CD4-positive, alpha-beta T cell treated with Interleukin-1 beta for 1 hour (primary cell): ENCODE measurements around the gene EML1.
"Not testable (repeated sequence)": the region's sequence is repeated elsewhere in the genome, so short reads cannot be mapped to it uniquely, and the experiment has no call there.

Source experiments
- DNase-seq, 2 donors: peaks; one replicate each; pipeline ENCODE4 v3.0.0-alpha.2; 2020 to 2022

EML1 gene

DNA sequence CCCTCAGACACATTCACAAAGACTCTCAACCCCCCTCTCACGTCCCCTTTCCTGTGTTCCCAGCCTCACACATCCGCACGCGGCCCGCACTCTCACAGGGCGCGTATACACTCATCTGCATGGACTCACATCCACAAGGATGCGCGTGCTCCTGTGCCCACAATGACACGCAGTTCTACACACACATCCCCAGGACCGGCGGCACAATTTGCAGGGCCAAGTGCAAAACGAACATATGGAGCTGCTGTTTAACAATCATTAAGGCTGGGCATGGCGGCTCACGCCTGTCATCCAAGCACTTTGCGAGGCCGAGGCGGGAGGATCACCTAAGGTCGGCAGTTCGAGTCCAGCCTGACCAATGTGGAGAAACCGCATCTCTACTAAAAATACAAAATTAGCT, 36.4 kb upstream of the EML1 start:
- DNase-seq: no peak

GRCh38 chr14:99757331-99758070, 35.7 kb upstream of the EML1 start:
- DNase-seq: no peak

DNA sequence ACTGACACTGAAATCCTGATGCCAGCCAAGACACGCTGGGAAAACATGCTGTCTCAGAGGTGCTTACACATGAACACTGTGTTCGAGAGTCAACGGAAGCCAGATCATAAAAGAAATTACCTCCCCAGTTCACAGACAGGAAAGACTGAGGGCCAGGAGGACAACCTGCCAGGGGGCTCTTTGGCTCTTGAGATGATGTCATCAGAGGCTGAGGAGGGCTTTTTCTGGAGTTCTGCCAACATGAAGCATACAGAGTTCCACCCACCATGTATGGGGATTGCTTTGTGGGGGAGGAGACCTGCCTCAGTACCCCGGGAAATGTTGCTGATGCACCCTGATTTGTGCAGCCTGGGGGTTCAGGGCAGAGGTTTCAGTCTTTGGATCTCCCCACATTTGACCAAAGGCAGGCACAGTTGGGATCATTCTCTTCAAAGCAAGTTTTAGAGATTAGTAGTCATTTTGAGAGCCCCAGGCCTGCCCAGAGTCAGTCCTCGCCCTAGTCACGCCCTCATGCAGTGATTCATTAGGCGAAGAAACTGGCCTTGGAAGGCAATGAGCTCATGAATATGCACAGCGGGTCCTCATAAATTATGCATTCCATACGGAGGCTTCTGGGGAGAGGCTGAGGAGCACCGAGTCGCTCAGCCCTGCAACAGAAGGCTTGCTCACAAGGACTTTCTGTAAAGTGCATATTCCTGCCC, 34.9 kb upstream of the EML1 start:
- DNase-seq: no peak

DNA sequence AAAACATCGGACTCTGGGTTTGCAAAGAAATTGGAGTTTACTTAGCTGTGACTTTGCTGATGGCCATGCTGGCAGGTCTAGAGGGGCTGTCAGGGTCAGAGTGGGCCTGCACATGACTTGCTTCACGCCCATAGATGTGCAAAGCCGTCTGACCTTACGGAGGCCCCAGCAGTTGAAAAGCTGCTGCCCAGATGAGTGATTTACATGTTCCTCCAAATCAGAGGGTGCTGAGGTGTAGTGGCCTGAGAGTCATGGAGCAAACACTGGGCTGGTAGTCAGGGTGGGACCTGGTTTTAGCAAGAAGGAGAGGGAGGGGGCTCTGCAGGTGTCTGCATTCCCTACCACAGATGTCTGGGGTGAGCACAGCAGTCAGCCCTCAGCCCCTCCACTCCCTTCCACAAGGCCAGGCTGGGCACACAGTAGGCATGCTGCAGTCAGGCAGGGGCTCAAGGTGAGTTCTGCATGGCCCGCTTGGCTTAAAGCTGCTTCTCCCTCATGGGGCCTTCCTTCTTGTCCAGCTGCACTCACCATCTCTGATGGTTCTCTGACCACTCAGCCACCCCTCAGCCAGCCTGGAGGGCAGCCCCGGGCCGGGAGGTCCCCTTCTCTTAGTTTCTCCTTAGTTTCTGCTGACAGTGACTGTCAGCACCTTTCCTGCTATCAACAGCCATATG, 34.2 kb upstream of the EML1 start:
- DNase-seq: no peak

- no peak for DNase-seq
Observed at GRCh38 chr14:99759546-99759925, 33.7 kb upstream of the EML1 start.

DNA sequence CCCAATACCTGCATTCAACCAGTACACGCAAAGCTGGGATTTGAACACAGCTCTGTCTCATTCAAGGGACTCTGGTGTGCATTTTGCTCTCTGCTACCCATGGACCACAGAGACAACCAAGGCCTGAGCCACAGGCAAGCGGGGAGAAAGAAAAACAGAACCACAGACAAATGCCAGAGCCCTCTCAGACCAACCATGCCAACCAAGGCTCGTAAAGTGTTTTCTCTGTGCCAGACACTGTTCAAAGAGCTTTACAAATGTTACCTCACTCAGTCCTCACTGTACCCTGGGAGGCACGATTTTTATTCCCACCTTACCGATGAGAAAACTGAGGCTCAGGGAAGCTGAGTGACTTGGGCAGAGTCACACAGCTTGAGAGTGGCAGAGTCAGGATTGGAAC, 32.4 kb upstream of the EML1 start:
- DNase-seq: no peak

GRCh38 chr14:99762911-99763310, 30.3 kb upstream of the EML1 start:
- not testable (repeated sequence) for DNase-seq

- no peak for DNase-seq
Observed at GRCh38 chr14:99763527-99764221, 29.5 kb upstream of the EML1 start.

GRCh38 chr14:99764222-99764706, 28.9 kb upstream of the EML1 start:
- DNase-seq: no peak

GRCh38 chr14:99768381-99768780, 24.8 kb upstream of the EML1 start:
- no peak for DNase-seq

DNA sequence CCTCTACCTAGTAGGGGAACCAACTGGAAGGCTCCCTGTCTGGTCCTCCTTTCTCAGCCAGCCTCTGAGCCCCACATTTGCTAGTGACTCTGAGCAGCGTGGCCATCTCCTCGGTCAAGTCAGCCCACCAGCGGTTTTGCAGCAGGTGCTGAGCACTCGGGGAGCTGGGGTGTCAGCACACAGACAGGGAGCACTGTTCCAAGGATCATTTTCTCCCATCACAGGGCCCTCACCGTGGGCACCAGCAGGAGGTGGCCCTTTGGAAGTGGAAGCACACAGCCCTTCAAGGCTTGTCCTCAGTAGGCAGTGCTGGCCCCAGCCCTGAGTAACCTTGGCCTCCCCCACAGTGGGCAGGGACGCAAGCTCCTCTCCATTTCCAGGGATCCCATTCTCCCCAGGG, 24.1 kb upstream of the EML1 start:
- no peak for DNase-seq

- no peak for DNase-seq
Observed at GRCh38 chr14:99769799-99770198, 23.4 kb upstream of the EML1 start.

DNA sequence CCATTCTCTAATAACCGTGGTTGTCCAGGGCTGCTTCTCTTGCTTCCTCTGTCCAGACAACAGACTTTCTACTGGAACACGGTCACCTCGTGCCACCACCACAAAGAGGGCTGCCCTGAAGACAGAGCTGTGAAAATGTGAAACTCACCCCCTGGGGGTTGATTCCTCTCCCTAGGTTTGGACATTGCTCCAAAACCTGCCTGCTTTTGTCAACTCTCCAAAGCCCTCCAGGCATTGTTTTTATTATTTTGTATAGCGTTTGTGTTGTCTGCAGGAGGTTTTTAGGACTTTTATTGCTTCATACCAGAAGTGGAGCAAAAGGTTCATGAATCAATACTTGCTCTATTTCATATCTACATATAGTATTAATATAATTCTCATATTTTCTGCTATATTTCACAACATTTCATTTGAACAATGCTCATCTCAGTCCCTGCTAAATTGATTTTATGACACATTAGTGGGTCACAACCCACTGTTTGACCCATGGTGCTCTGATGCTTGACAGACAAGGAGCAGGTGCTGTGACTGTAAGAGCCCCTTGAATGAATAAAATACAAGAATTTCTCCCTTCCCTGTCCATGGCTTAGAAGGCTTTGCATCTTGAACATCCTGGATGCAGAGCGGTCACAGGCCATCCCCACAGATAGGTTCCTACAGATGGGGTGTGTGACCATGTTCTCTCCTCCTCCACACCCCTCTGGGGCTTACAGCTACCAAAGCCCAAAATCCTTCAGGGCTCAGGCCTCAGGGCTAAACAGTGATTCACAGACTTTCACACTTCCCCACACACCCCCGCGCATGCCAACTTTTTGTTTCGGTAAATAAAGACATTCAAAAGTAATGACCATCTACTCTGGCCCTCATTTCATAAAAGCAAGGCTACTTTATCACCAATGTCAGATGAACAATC, 20.6 kb upstream of the EML1 start:
- no peak for DNase-seq

- no peak for DNase-seq
Observed at GRCh38 chr14:99773521-99774497, 19.4 kb upstream of the EML1 start.

- DNase-seq: no peak
Observed at GRCh38 chr14:99774556-99775307, 18.5 kb upstream of the EML1 start.

DNA sequence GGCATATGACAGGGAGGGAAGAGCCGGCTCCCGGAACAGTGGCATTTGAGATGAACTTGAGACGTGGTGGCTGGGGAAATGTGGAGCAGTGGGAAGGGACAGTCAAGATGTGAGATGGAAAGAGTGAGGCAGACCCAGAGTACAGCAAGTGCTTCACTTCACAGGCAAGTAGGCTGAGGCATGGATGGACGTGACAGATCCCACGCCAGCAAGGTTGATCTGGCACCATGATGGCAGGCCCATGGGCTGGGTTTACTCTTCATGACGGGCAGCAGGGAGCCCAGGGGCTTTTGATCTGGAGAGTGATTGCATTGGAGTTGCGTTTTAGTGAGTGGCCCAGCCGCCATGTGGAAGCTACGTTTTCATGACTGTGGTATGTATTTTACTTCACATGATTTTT, 17.9 kb upstream of the EML1 start:
- DNase-seq: no peak

GRCh38 chr14:99777951-99778350, 15.3 kb upstream of the EML1 start:
- DNase-seq: no peak

- no peak for DNase-seq
Observed at GRCh38 chr14:99779751-99780150, 13.5 kb upstream of the EML1 start.

GRCh38 chr14:99780690-99781089, 12.5 kb upstream of the EML1 start:
- DNase-seq: no peak

DNA sequence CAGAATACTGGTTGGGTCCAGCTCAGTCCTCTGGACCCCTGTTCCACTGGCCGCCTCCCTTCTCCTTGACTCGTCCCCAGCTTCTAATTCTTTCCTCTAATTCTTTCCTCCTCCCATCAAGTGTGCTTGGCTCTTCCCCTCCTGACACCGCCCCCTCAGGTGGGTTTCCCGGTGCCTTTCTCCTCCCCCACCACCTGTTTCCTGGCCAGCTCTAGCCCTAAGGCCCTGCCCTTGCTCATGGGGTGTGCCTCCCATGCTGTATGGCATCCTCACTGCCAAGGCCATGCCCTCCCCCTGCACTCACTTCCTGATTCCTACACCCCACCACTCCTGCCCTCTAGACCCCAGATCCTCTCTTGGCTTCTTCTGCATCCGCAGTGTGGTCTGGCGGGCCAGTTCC, 12.1 kb upstream of the EML1 start:
- no peak for DNase-seq
